ENCODE results near the gene POLR3A.

- no peak for TF ChIP-seq POLR2A (IDR thresholded peaks at IDR 0.05)
- TF ChIP-seq CTCF (IDR thresholded peaks at IDR 0.05): no peak
Measured at GRCh38 chr10:77955136-77955535, 74.2 kb downstream of the POLR3A start.

All from right lobe of liver (tissue), 4 donors.